ENCODE data around the gene GPR82. TPM values are rescaled to one million over a fixed set of nuclear protein-coding genes. Genes with fewer than 3 reads are reported as not detected.
A peak's percentile ranks its signal among the peaks of the same experiment; 100 is the strongest.

Gene GPR82
- total RNA-seq, 1 donor from 2014 or later, result 3.4 TPM

GRCh38 chrX:41720125-41720779 lies 3.7 kb upstream of the GPR82 start:
- Histone ChIP-seq H3K9me3 (no peaks in the 10 kb centered on the region), H3K4me1 (peaks cover 6% of the 10 kb centered on the region), H3K27ac (no peak overlapping the region), H3K4me3 (no peak overlapping the region), H3K27me3 (no peaks in the 10 kb centered on the region), H3K36me3 (no peaks in the 10 kb centered on the region)
- DNase-seq, result no peak
- intact Hi-C loops (cut with DNase I), result no loop called here
- ATAC-seq, result peak; percentile 60
- TF ChIP-seq CTCF (IDR thresholded peaks at IDR 0.05), result no peak

- intact Hi-C loops (cut with DNase I), result no loop called here
- DNase-seq (no peak), ATAC-seq (no peak)
- H3K9me3 ChIP-seq, result no peaks in the 10 kb centered on the region
- no peak for TF ChIP-seq CTCF (IDR thresholded peaks at IDR 0.05)
- H3K36me3 ChIP-seq, result no peaks in the 10 kb centered on the region
- H3K27me3 ChIP-seq, result no peaks in the 10 kb centered on the region
- no peak overlapping the region for H3K4me3 ChIP-seq
- no peak overlapping the region for H3K27ac ChIP-seq
- peaks cover 6% of the 10 kb centered on the region for H3K4me1 ChIP-seq
Measured at GRCh38 chrX:41721590-41721989, 2.4 kb upstream of the GPR82 start.

GRCh38 chrX:41722214-41722613 lies 1.8 kb upstream of the GPR82 start:
- Histone ChIP-seq H3K27me3 (no peaks in the 10 kb centered on the region), H3K27ac (no peak overlapping the region), H3K9me3 (no peaks in the 10 kb centered on the region), H3K4me1 (peaks cover 6% of the 10 kb centered on the region), H3K36me3 (no peaks in the 10 kb centered on the region), H3K4me3 (no peak overlapping the region)
- ATAC-seq (no peak), DNase-seq (no peak)
- intact Hi-C loops (cut with DNase I), result no loop called here
- TF ChIP-seq CTCF (IDR thresholded peaks at IDR 0.05), result no peak

- DNase-seq, result no peak
- no peaks in the 10 kb centered on the region for H3K36me3 ChIP-seq
- ATAC-seq, result peak; percentile 24
Measured at GRCh38 chrX:41722816-41723618, 964 bp upstream of the GPR82 start.

GRCh38 chrX:41728125-41728524 lies 4.1 kb downstream of the GPR82 start:
- no peak for TF ChIP-seq CTCF (IDR thresholded peaks at IDR 0.05)
- H3K4me3 ChIP-seq, result no peak overlapping the region
- H3K36me3 ChIP-seq, result no peaks in the 10 kb centered on the region
- H3K27me3 ChIP-seq, result no peaks in the 10 kb centered on the region
- no peak for ATAC-seq
- no peak for DNase-seq
- intact Hi-C loops (cut with DNase I), result no loop called here
- no peaks in the 10 kb centered on the region for H3K9me3 ChIP-seq
- no peak overlapping the region for H3K27ac ChIP-seq
- H3K4me1 ChIP-seq, result peaks cover 6% of the 10 kb centered on the region

More at GRCh38 chrX:41722816-41723618, 964 bp upstream of the GPR82 start:
- Histone ChIP-seq H3K9me3 (no peaks in the 10 kb centered on the region), H3K4me1 (peaks cover 6% of the 10 kb centered on the region), H3K4me3 (no peak overlapping the region), H3K27me3 (no peaks in the 10 kb centered on the region), H3K27ac (no peak overlapping the region)
- intact Hi-C loops (cut with DNase I), result no loop called here
- TF ChIP-seq CTCF (IDR thresholded peaks at IDR 0.05), result no peak

All from upper lobe of right lung (tissue), 1 donor.